ENCODE data around the gene RBX1.

DNA sequence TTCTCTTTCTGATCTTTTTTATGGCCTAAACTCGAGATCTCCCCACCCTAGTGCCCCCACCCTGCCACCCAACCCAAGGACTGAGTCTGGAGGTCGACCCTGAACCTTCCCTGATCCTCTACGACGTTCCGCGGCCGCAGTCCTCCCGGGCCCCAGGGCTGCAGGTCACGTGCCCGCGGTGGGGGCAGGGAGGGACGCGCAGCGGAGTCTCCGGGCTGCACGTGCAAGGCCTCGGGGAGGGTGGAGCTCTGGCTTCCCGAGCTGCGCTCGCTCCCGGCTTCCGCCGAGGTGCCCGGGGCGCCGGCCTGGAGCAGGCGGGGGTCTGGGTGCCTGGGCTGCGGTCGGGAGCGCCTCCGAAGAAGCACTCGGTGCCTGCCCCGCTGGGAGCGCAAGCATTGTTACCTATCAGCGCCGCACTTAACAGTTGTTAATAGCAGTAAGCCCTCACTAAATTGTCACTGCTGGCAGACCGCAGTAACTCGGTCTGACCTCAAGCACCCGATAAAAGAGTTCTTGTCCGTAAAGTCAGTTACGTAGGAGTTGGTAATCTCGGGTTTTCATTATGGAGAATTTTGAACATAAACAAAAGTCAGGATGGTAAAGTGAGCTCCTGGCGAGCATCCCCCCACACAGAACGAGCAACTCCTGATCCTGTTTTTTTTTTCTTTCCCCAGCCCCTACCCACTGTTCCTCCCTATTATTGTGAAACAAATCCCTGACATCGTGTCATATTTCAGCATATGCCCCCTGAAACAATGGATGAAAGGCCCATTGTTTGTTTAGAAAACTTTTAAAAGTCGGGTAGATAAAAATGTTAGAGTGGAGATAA, 71.5 kb downstream of the RBX1 start:
- TF ChIP-seq, protein P1, sequence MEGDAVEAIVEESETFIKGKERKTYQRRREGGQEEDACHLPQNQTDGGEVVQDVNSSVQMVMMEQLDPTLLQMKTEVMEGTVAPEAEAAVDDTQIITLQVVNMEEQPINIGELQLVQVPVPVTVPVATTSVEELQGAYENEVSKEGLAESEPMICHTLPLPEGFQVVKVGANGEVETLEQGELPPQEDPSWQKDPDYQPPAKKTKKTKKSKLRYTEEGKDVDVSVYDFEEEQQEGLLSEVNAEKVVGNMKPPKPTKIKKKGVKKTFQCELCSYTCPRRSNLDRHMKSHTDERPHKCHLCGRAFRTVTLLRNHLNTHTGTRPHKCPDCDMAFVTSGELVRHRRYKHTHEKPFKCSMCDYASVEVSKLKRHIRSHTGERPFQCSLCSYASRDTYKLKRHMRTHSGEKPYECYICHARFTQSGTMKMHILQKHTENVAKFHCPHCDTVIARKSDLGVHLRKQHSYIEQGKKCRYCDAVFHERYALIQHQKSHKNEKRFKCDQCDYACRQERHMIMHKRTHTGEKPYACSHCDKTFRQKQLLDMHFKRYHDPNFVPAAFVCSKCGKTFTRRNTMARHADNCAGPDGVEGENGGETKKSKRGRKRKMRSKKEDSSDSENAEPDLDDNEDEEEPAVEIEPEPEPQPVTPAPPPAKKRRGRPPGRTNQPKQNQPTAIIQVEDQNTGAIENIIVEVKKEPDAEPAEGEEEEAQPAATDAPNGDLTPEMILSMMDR (IDR thresholded peaks at IDR 0.05): peak in 1 of 6 experiments; percentile 24
- TF ChIP-seq POLR2A (IDR thresholded peaks at IDR 0.05): peak; percentile 36 to 74

All from Peyer's patch (tissue), 4 donors.